ENCODE measurements around the gene TTLL6. TPM values are rescaled to one million over a fixed set of nuclear protein-coding genes. Genes with fewer than 3 reads are reported as not detected.

TTLL6 gene
- total RNA-seq, 1 donor from 2014 or later, result not detected

DNA sequence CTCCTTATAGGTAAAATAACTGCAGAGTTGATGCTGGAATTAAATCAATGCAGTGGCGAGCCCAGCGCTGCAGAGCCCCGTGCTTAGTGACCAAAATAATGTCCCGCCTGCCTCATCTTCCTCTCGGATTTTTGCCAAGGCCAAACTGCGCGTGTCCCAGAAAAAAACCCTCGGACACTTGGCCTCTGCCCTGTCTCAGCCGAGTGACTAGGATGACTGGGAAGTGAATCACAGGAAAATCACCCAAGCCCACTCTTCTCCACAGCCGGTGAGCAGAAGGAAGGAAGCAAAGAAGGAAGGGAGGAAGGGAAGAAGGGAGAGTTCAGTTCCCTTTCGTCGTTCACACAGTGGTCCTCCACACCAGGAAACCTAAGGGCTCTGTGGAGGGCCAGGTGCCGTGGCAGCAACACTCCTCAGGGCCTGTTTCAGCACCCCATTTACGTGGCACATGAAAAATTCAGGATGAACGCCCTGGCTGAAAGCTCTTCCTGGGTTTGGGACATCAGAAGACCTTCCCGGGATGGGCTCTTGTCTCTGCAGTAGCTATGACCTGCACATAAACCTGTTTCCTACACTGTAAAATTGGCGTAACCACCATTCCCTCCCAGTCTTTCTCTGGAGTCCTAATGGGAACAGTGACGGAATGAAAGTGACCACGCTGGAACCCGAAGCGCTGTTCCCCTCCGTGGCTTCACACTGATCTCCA is 63.1 kb downstream of the TTLL6 start:
- H3K4me1 ChIP-seq (ENCODE audit: control insufficient read depth in 3 of 3, insufficient read depth in 3 of 3, low read length in 3 of 3), result peaks cover 3 to 19% (median 18%) of the 10 kb centered on the region in 3 donors
- no peak overlapping the region for H3K4me3 ChIP-seq (ENCODE audit: low read length in 3 of 3)
- H3K9ac ChIP-seq (ENCODE audit: low read depth in 1 of 3, low read length in 3 of 3), result no peak overlapping the region
- peaks cover 89 to 94% (median 92%) of the 10 kb centered on the region in 3 donors for H3K27me3 ChIP-seq (ENCODE audit: control insufficient read depth in 3 of 3, insufficient read depth in 3 of 3, low read length in 3 of 3)
- no peak overlapping the region for H3K27ac ChIP-seq (ENCODE audit: low read depth, low read length)
- H3K36me3 ChIP-seq (ENCODE audit: control insufficient read depth in 3 of 3, insufficient read depth in 3 of 3, low read length in 3 of 3), result no peaks in the 10 kb centered on the region
- H3K9me3 ChIP-seq (ENCODE audit: control insufficient read depth in 3 of 3, low read length in 3 of 3), result no peaks in the 10 kb centered on the region

DNA sequence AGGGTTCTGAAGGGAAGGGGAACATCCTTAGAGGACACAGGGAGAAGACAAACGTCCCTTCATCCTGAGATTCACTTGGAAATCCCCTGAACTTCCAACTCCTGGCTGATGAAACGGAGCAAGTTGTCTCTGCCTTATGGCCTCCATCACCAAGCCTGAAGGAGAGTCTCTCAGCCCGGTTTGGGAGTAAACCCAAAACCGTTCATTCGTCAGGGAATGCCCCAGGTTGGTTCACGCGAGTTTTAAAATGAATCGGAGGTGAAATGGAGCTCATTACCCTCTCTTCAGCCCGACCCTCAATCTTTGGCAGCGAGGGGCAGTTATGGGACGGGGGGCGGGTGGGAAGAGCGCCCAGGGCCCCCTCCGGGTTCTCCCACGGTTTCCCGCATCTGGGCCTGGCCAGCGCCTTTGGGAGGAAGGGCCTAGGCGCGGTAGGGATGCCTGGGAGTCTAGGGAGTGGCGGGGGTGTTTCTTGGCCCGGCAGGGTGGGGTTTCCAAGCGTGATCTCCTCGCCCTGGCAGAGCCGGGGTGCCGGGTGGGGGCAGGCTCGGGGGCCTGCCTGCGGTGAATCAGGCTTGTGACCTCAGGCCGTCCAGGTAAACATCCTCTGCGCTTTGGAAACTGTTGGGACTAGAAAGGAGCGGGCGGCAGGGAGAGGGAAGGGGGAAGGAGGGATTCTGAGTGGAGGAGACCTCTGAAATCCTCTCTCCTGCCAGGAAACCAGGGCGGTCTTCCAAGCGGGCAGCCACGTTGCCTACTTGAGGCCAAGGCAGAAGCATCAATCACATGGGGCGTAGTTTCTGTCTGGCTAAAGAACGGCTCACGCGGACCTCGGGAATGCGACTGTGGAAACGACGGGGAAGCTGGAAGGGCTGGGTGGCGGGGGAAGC is 64.4 kb downstream of the TTLL6 start:
- Histone ChIP-seq H3K27me3 (ENCODE audit: control insufficient read depth in 3 of 3, insufficient read depth in 3 of 3, low read length in 3 of 3) (peaks cover 95 to 96% (median 96%) of the 10 kb centered on the region in 3 donors), H3K4me1 (ENCODE audit: control insufficient read depth in 3 of 3, insufficient read depth in 3 of 3, low read length in 3 of 3) (peaks cover 3 to 19% (median 18%) of the 10 kb centered on the region in 3 donors), H3K9ac (ENCODE audit: low read depth in 1 of 3, low read length in 3 of 3) (no peak overlapping the region), H3K36me3 (ENCODE audit: control insufficient read depth in 3 of 3, insufficient read depth in 3 of 3, low read length in 3 of 3) (no peaks in the 10 kb centered on the region), H3K27ac (ENCODE audit: low read depth, low read length) (no peak overlapping the region), H3K9me3 (ENCODE audit: control insufficient read depth in 3 of 3, low read length in 3 of 3) (no peaks in the 10 kb centered on the region), H3K4me3 (ENCODE audit: low read length in 3 of 3) (no peak overlapping the region)

DNA sequence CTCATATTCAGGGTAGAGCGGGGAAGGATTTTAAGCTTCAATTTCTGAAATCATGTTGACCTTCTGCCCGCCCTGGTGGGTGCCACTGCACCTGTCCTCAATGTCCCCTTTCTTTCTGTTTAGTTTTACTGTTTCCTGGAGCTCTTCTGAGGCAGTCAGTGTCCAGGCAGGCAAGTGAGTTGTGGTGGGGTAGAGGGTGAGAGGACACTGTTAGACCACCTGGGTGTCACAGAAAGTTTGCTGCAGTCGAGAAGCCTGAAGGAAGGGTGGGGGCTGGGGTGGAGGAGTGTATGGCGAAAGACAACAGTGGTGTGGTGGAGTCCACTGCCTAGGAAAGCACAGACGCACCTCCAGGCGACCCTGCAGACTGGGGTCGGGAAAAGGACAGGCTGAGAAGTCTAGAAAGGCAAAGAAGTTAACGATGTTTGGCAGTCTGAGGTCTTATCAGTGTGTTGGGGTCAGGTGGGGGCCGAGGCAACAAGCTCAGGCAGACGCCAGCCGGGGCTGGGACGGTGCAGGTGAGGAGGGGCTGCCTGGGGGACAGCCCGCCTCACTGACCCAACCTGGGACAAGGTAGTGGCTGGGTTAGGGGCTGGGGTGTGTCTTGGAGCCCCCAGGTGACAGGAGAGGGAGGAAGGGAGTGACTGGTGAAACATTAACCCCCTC is 65.2 kb downstream of the TTLL6 start:
- Histone ChIP-seq H3K4me1 (ENCODE audit: control insufficient read depth in 3 of 3, insufficient read depth in 3 of 3, low read length in 3 of 3) (peaks cover 3 to 19% (median 18%) of the 10 kb centered on the region in 3 donors), H3K27ac (ENCODE audit: low read depth, low read length) (no peak overlapping the region), H3K9ac (ENCODE audit: low read depth in 1 of 3, low read length in 3 of 3) (no peak overlapping the region), H3K4me3 (ENCODE audit: low read length in 3 of 3) (no peak overlapping the region), H3K36me3 (ENCODE audit: control insufficient read depth in 3 of 3, insufficient read depth in 3 of 3, low read length in 3 of 3) (no peaks in the 10 kb centered on the region), H3K9me3 (ENCODE audit: control insufficient read depth in 3 of 3, low read length in 3 of 3) (no peaks in the 10 kb centered on the region), H3K27me3 (ENCODE audit: control insufficient read depth in 3 of 3, insufficient read depth in 3 of 3, low read length in 3 of 3) (peaks cover 95 to 96% (median 96%) of the 10 kb centered on the region in 3 donors)

DNA sequence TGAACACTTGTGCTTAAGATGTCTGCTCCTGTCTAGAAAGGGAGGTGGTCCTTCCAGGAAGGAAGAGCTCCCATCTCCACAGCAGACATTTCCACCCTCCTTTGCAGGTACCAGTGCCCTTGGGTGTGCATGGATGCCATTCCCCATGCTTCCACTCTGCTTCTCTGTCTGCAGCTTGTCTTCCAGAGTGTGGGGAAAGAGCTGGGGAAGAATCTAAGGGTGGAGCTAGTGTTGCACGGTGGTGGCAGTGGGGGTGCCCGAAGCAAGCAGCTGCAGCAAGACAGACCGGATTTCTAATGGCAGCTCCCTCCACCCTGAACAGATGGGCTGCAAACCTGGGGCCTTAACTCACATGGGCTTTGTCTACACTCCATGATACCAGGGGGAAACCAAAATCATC is 65.9 kb downstream of the TTLL6 start:
- no peak overlapping the region for H3K9ac ChIP-seq (ENCODE audit: low read depth in 1 of 3, low read length in 3 of 3)
- H3K9me3 ChIP-seq (ENCODE audit: control insufficient read depth in 3 of 3, low read length in 3 of 3), result no peaks in the 10 kb centered on the region
- H3K4me3 ChIP-seq (ENCODE audit: low read length in 3 of 3), result no peak overlapping the region
- H3K27ac ChIP-seq (ENCODE audit: low read depth, low read length), result no peak overlapping the region
- no peaks in the 10 kb centered on the region for H3K36me3 ChIP-seq (ENCODE audit: control insufficient read depth in 3 of 3, insufficient read depth in 3 of 3, low read length in 3 of 3)
- peaks cover 3 to 19% (median 18%) of the 10 kb centered on the region in 3 donors for H3K4me1 ChIP-seq (ENCODE audit: control insufficient read depth in 3 of 3, insufficient read depth in 3 of 3, low read length in 3 of 3)
- H3K27me3 ChIP-seq (ENCODE audit: control insufficient read depth in 3 of 3, insufficient read depth in 3 of 3, low read length in 3 of 3), result peaks cover 96 to 98% (median 96%) of the 10 kb centered on the region in 3 donors

GRCh38 chr17:48749621-48750553 is 67.1 kb downstream of the TTLL6 start:
- Histone ChIP-seq H3K4me3 (ENCODE audit: low read length in 3 of 3) (no peak overlapping the region), H3K4me1 (ENCODE audit: control insufficient read depth in 3 of 3, insufficient read depth in 3 of 3, low read length in 3 of 3) (peaks cover 3 to 16% (median 16%) of the 10 kb centered on the region in 3 donors), H3K36me3 (ENCODE audit: control insufficient read depth in 3 of 3, insufficient read depth in 3 of 3, low read length in 3 of 3) (no peaks in the 10 kb centered on the region), H3K27ac (ENCODE audit: low read depth, low read length) (no peak overlapping the region), H3K27me3 (ENCODE audit: control insufficient read depth in 3 of 3, insufficient read depth in 3 of 3, low read length in 3 of 3) (peaks cover 96 to 98% (median 96%) of the 10 kb centered on the region in 3 donors), H3K9ac (ENCODE audit: low read depth in 1 of 3, low read length in 3 of 3) (no peak overlapping the region), H3K9me3 (ENCODE audit: control insufficient read depth in 3 of 3, low read length in 3 of 3) (no peaks in the 10 kb centered on the region)

- no peaks in the 10 kb centered on the region for H3K36me3 ChIP-seq (ENCODE audit: control insufficient read depth in 3 of 3, insufficient read depth in 3 of 3, low read length in 3 of 3)
- no peak overlapping the region for H3K4me3 ChIP-seq (ENCODE audit: low read length in 3 of 3)
- H3K9me3 ChIP-seq (ENCODE audit: control insufficient read depth in 3 of 3, low read length in 3 of 3), result no peaks in the 10 kb centered on the region
- H3K9ac ChIP-seq (ENCODE audit: low read depth in 1 of 3, low read length in 3 of 3), result no peak overlapping the region
- H3K27ac ChIP-seq (ENCODE audit: low read depth, low read length), result no peak overlapping the region
- peaks cover 94 to 96% (median 95%) of the 10 kb centered on the region in 3 donors for H3K27me3 ChIP-seq (ENCODE audit: control insufficient read depth in 3 of 3, insufficient read depth in 3 of 3, low read length in 3 of 3)
- peaks cover 0 to 9% (median 8%) of the 10 kb centered on the region in 3 donors for H3K4me1 ChIP-seq (ENCODE audit: control insufficient read depth in 3 of 3, insufficient read depth in 3 of 3, low read length in 3 of 3)
Measured at GRCh38 chr17:48748718-48749566, 68.1 kb downstream of the TTLL6 start.

- Histone ChIP-seq H3K27ac (ENCODE audit: low read depth, low read length) (no peak overlapping the region), H3K4me3 (ENCODE audit: low read length in 3 of 3) (no peak overlapping the region), H3K9me3 (ENCODE audit: control insufficient read depth in 3 of 3, low read length in 3 of 3) (no peaks in the 10 kb centered on the region), H3K27me3 (ENCODE audit: control insufficient read depth in 3 of 3, insufficient read depth in 3 of 3, low read length in 3 of 3) (peaks cover 93 to 95% (median 94%) of the 10 kb centered on the region in 3 donors), H3K36me3 (ENCODE audit: control insufficient read depth in 3 of 3, insufficient read depth in 3 of 3, low read length in 3 of 3) (no peaks in the 10 kb centered on the region), H3K4me1 (ENCODE audit: control insufficient read depth in 3 of 3, insufficient read depth in 3 of 3, low read length in 3 of 3) (no peaks in the 10 kb centered on the region), H3K9ac (ENCODE audit: low read depth in 1 of 3, low read length in 3 of 3) (no peak overlapping the region)
Measured at GRCh38 chr17:48747445-48748363, 69.3 kb downstream of the TTLL6 start.

DNA sequence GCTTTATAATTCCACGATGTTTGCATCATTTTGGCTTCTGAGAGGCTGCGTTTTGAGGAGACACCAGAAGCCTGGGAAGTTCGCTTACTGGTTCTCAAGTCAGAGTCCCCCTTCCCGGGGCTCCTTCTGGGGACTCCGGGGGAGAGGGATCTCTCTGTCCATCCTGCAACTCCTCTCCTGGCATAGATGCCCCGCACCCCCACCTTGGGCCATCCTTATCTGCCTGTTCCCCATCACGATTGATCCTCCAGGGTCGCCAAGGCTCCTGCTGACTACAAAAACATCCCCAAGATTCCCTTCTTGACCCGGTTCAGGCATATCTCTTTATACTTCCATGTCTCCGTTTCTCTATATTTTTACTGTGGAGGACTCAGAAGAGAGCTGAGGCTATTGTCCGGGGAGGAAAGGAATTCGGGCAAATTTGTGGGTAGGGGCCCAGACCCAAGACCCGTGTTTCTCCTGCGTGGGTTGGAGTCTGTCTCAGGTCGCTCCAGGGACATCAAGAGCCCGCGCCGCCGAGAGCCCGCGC is 70.0 kb downstream of the TTLL6 start:
- Histone ChIP-seq H3K36me3 (ENCODE audit: control insufficient read depth in 3 of 3, insufficient read depth in 3 of 3, low read length in 3 of 3) (no peaks in the 10 kb centered on the region), H3K9ac (ENCODE audit: low read depth in 1 of 3, low read length in 3 of 3) (no peak overlapping the region), H3K27me3 (ENCODE audit: control insufficient read depth in 3 of 3, insufficient read depth in 3 of 3, low read length in 3 of 3) (peaks cover 93 to 95% (median 94%) of the 10 kb centered on the region in 3 donors), H3K9me3 (ENCODE audit: control insufficient read depth in 3 of 3, low read length in 3 of 3) (no peaks in the 10 kb centered on the region), H3K4me3 (ENCODE audit: low read length in 3 of 3) (no peak overlapping the region), H3K27ac (ENCODE audit: low read depth, low read length) (no peak overlapping the region), H3K4me1 (ENCODE audit: control insufficient read depth in 3 of 3, insufficient read depth in 3 of 3, low read length in 3 of 3) (no peaks in the 10 kb centered on the region)

All from skeletal muscle tissue (tissue), 4 donors.